Brain microvascular endothelial cell (primary cell): ENCODE results near the gene CDCP2.

Source experiments
- DNase-seq: peaks from one replicate; pipeline ENCODE4 v3.0.0-alpha.2; 2020
- H3K27ac ChIP-seq: fragments of 250-450 bp; sonication (Bioruptor Pico); 2 replicates; pipeline ENCODE4 v1.5.1; 2020; ENCODE audit warnings: mild to moderate bottlenecking, moderate library complexity
- H3K27me3 ChIP-seq: fragments of 250-450 bp; sonication (Bioruptor Pico); replicated peaks from 2 replicates; pipeline ENCODE4 v1.5.1; 2020; ENCODE audit warnings: mild to moderate bottlenecking
- H3K36me3 ChIP-seq: fragments of 250-450 bp; sonication (Bioruptor Pico); replicated peaks from 2 replicates; pipeline ENCODE4 v1.5.1; 2020; ENCODE audit warnings: mild to moderate bottlenecking
- H3K4me3 ChIP-seq: 2 replicates; pipeline ENCODE4 v1.5.1; 2011; ENCODE audit warnings: low read depth, mild to moderate bottlenecking, control low read depth, low read length, moderate library complexity
- in situ Hi-C: cut with HindIII; loops from 2 replicates; pipeline ENCODE4 v1.10.0; 2017; ENCODE audit warnings: low sequenced_read_pairs, low pct_ligation_motif_present
- TF ChIP-seq, protein P1 (sequence below): IDR thresholded peaks from 2 replicates; pipeline ENCODE4 v1.5.1; 2011; ENCODE audit warnings: low read depth, mild to moderate bottlenecking, moderate library complexity, low read length, control low read depth, inconsistent platforms; ENCODE audit errors: missing control alignments

Gene CDCP2

DNA sequence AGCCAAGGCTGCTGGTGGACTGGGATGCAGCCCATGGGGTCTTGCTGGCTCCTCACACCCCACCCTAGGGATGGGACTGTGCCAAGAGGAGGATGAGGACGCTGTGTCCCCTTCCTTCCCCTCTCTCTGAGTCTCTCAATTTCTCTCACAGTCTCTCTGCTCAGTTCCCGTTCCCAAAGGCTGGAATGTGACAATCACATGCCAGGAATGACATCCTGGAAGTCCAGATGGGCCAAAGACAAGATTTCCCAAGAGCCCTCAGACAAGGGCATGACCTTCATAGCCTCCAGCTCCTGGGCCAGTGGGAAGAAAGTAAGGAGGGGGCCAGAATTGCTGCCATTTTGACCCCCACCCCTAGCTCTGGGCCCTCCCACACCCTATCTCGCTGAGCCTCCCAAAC is 7.6 kb upstream of the CDCP2 start:
- in situ Hi-C loops, result no loop called here
- DNase-seq, result no peak
- Histone ChIP-seq H3K36me3 (no peaks in the 10 kb centered on the region), H3K4me3 (no peak overlapping the region), H3K27me3 (no peaks in the 10 kb centered on the region), H3K27ac (no peak overlapping the region)
- TF ChIP-seq, protein P1, sequence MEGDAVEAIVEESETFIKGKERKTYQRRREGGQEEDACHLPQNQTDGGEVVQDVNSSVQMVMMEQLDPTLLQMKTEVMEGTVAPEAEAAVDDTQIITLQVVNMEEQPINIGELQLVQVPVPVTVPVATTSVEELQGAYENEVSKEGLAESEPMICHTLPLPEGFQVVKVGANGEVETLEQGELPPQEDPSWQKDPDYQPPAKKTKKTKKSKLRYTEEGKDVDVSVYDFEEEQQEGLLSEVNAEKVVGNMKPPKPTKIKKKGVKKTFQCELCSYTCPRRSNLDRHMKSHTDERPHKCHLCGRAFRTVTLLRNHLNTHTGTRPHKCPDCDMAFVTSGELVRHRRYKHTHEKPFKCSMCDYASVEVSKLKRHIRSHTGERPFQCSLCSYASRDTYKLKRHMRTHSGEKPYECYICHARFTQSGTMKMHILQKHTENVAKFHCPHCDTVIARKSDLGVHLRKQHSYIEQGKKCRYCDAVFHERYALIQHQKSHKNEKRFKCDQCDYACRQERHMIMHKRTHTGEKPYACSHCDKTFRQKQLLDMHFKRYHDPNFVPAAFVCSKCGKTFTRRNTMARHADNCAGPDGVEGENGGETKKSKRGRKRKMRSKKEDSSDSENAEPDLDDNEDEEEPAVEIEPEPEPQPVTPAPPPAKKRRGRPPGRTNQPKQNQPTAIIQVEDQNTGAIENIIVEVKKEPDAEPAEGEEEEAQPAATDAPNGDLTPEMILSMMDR, result no peak

DNA sequence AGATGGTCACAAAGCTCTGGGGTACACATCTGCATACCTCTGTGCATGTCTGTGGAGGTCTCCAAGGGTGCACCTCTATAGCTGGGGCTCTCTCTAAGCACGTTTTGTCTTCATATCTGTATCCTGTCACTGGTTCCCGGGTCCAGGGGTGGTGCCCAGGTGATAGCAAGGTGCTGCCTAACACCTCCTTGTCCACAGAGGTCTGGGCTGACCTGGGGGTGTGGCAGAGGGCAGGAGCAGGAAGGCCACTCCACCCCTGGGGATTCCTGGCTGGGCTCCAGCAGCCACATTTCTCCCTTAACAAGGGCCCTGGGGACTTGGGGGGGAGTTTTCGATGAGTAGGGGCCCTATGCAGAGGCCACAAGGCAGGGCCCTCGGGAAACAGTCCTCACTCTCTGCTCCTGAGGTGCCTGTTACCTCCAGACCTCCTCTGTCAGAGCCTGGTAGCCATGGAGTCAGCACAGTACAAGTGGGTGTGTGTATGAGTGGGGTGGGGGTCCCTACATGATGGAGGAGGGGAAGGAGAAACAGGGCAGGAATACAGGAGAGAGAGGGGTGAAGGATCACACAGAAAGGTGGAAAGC is 7.0 kb upstream of the CDCP2 start:
- TF ChIP-seq, protein P1, result no peak
- H3K27ac ChIP-seq, result no peak overlapping the region
- in situ Hi-C loops, result no loop called here
- H3K4me3 ChIP-seq, result no peak overlapping the region
- no peak for DNase-seq
- H3K36me3 ChIP-seq, result no peaks in the 10 kb centered on the region
- no peaks in the 10 kb centered on the region for H3K27me3 ChIP-seq

DNA sequence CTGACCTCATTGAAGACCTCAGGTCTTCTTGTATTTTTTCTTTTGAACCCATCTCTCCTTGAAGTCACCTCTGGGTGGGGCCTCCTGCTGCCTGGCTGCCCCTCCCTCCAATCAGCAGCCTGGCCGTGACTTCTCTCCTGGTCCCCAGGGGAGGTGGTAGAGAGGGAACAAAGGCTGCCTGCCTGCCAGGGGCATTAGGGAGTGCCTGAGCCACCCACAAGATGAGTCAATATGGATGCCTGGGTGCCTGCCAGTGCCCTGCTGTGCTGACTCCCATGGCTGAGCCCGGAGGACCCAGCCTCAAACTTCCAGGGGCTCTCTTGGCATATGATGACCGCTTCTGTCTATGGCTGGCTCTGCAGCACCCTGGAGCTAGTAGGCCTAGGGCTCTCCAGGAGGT is 5.3 kb upstream of the CDCP2 start:
- H3K36me3 ChIP-seq, result no peaks in the 10 kb centered on the region
- TF ChIP-seq, protein P1, result no peak
- no peaks in the 10 kb centered on the region for H3K27me3 ChIP-seq
- in situ Hi-C loops, result no loop called here
- no peak overlapping the region for H3K4me3 ChIP-seq
- no peak for DNase-seq
- H3K27ac ChIP-seq, result no peak overlapping the region

- no peaks in the 10 kb centered on the region for H3K36me3 ChIP-seq
- no peak overlapping the region for H3K4me3 ChIP-seq
- DNase-seq, result no peak
- H3K27ac ChIP-seq, result no peak overlapping the region
- H3K27me3 ChIP-seq, result no peaks in the 10 kb centered on the region
- in situ Hi-C loops, result no loop called here
- TF ChIP-seq, protein P1, result no peak
Observed at GRCh38 chr1:54157401-54157800, 4.6 kb upstream of the CDCP2 start.

GRCh38 chr1:54156986-54157385 is 4.2 kb upstream of the CDCP2 start:
- no peaks in the 10 kb centered on the region for H3K27me3 ChIP-seq
- no peak for DNase-seq

More at GRCh38 chr1:54156986-54157385, 4.2 kb upstream of the CDCP2 start:
- TF ChIP-seq, protein P1, result no peak
- Histone ChIP-seq H3K36me3 (no peaks in the 10 kb centered on the region), H3K4me3 (no peak overlapping the region), H3K27ac (no peak overlapping the region)
- in situ Hi-C loops, result no loop called here
